OCI-M2 (cell line): ENCODE data around the gene CNTNAP2.

ENCODE experiments used
- DNase-seq: peaks from one replicate; lab custom pipeline; 2025; ENCODE audit not compliant: unreplicated experiment; lab: John Stamatoyannopoulos, UW

Gene CNTNAP2

DNA sequence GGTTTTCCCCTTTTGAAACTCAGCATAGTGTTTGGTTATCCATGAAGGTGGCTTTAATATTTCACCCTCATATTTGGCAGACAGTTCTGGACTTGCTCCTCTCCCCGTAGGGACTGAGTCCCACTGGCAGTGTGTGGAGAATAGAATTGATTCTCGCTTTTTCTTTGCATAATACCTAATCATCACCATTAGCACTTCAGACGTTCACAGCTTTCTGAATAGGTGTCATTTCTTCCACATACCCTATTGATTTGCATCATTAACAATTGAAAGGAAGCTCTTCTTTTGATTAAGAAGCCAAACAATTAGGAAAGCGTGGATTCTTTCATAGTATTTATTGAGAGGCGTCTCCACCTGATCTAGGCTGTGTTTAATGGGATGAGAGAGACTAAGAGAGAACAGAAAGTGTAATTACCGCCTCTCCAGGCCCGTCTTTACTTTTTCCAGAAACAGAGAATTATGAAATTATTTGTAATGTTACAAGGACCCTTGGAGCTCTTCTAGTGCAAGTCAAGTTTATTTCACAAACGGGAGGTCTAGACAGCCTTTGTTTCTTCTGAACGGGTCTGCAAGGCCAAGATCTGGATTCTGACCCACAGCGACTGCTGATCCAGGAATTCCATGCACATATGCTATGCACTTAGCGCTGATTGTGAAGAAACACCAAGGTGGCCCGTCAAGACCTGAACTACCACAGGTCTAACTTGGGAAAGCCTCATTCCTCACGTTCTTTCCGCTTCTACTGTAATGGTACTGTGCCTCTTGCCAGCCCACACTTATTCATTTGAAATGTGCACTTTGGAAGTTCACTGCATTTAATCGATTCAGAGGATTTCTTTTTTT lies 2224.1 kb downstream of the CNTNAP2 start:
- DNase-seq = no peak

DNA sequence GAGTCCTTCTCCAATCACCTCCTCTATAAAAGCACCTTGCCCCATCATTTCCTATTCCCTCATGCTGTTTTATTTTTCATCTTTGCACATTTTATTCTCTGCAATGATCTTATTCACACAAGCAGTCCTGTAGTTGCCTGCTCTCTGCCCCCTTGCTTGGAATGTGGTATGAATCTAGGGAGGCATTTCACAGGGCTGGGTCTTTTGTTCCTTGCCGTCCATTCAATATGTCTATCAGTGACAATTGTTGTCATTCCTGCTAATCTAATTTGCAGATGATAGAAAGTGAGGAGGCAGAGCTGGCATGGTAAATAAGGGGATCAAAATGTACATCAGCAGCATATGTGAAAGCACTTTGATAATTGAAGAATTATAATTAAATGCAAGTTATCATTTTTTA lies 2227.8 kb downstream of the CNTNAP2 start:
- DNase-seq = no peak

GRCh38 chr7:148347981-148348380 lies 2231.4 kb downstream of the CNTNAP2 start:
- no peak for DNase-seq

DNA sequence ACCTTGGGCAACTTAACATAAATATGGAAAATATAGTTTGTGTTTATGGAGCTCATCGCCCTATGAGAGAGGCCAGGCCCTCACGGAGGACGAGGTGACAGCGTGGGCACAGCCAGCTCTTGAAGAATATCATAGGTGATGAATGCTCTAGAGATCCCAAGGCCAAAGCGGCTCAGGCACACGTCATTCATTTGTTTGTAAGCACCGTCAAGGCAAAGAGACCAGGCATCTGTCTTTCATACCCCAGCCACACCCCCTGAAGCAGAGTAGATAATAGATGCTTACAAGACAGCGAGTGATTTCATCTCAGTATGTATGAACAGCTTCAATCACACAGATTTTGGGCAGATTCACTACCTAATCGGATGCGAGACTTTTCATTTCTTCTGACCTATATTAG lies 2231.9 kb downstream of the CNTNAP2 start:
- no peak for DNase-seq

DNA sequence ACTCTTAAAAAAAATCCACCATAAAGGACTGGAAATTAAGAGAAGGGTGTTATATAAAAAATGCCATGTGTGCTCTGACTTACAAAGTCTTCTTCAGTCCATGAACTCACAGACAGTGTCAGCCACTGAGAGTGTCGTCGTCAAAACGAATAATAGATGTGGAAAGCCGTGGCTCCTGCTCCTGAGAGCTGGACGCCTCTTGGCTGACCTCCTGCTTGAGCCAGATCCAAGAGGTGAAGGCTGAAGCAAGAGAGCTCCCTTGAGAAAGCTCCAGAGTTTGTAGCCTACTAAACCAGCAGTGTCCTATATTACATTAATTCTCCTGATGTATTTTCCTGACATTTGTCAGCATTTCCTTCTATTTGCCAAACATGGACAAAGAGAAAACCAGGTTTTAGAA lies 2239.7 kb downstream of the CNTNAP2 start:
- DNase-seq = no peak

DNA sequence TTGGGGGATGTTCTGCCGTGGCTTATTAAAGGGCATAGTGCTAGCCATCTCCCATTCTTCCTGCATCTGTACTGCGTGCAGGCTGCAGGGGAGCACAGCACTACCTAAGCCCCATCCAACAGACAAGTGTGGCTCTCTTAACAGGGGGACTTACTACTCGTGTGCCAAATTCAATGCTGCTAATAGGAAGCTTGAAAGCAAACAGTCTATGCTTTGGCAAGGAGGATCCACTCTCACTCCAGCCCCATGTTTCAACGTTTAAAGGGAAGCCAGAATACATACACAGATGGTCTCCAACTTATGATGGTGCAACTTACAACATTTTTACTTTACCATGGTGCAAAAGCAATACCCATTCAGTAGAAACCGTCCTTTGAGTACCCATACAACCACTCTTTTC lies 2245.9 kb downstream of the CNTNAP2 start:
- DNase-seq = no peak

DNA sequence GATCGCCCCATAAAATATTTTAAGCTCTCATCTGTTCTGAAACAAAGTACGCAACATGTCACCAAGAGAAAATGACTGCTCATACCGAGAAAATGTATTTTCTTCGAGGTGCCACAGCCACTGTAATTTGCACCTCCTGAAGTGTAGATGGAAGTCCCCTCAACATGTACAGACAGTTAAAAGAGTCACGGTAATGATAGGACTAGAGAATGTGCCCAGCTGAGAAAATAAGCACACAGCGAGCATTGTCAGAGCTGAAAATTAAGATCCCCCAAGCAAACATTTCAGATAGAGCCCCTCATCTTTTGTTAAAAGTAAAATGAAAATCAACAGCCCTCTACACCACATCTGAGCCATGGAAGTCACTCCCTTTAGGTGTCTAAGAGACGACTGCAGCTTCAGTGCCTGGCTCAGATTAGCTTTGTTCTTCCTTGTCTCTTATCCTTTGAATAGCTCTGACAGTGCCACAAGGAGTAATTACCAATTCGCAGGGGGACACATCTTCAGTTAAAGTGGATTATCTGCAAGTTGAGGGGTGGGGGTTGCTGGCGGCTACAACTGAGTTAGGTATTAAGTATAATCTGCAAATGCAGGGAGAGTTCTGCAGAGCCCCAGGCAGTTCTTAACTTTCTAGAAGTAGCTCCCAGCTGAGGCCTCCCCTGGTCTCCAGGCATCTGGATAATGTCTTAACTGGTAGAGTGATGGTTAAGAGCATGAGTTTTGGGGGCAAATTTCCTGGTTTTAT lies 2251.3 kb downstream of the CNTNAP2 start:
- no peak for DNase-seq

DNA sequence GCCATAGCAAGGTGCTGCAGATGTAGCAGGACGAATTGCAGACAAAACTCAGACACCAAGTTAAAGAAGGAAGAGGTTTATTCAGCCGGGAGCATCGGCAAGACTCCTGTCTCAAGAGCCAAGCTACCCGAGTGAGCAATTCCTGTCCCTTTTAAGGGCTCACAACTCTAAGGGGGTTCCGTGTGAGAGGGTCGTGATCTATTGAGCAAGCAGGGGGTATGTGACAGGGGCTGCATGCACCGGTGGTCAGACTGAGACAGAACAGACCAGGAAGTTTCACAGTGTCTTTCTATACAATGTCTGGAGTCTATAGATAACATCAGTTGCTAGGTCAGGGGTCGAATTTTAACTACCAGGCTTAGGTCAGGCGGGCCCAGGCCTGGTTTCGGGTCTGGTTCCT lies 2252.0 kb downstream of the CNTNAP2 start:
- no peak for DNase-seq

DNA sequence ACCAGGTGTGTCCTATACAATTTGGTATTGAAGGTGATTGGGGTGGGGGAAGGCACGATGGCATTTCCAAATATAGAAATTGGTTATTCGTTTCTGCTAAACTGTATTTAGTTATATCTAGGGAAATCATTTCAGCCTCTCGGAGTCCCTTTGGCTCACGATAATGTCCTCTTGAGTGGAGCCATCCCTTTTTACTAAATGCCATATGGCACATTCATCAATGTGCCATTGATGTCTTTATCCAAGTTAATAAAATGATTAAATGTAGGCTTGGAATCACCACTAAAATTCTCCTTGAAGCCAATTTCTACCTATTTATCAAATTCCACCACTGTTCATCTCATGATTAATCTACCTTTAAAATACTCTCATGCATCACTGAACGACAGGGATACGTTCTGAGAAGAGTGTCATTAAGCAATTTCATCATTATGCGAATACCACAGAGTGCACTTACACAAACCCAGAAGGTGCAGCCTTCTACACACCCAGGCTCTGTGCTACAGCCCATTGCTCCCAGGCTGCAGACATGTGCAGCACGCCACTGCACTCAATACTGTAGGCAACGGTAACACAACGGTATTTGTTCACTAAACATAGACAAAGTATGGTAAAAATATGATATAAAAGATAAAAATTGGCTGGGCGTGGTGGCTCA lies 2254.8 kb downstream of the CNTNAP2 start:
- DNase-seq = no peak

DNA sequence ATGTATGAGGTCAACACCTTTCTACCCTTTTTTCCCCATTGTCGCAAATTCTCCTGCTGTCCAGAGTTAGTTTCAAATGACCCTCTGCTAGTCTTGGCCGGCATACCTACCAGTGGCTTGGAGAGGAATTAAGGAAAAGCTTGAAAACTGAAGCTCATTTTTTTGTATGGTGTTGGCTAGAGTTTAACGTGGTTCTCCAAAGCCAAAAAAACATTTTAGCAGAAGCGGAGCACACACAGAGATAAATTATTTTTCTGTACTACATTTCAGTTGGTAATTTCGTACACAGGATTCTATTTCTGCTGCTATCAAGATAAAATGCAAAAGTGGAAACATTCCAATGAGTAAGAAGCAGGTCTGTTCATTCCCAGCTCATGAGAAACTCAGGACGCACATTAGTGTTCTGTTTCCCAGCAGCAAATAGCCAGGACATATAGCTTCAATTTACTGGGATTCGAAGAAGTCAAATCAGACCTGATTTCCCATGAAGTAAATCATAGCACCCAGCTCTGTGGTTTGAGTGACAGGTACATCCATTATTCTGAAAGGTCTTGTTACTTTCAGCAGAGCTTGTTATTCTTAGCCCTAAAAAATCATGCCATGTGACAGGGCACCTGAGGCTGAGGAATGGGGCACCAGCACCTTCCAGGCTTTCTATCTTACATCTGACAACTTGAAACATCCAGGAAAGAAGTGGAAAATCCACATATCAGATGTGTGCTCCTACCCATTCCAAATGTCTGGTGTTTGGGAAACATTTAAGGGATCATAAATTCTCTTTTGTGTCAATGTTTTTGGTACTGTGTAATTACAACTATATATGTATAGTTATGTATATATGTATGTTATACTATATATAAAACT lies 2258.0 kb downstream of the CNTNAP2 start:
- DNase-seq = no peak

- no peak for DNase-seq
Measured at GRCh38 chr7:148379677-148380076, 2263.1 kb downstream of the CNTNAP2 start.

GRCh38 chr7:148380596-148381419 lies 2264.2 kb downstream of the CNTNAP2 start:
- no peak for DNase-seq

- no peak for DNase-seq
Measured at GRCh38 chr7:148382596-148382995, 2266.0 kb downstream of the CNTNAP2 start.

GRCh38 chr7:148383651-148384050 lies 2267.1 kb downstream of the CNTNAP2 start:
- no peak for DNase-seq

GRCh38 chr7:148385009-148385682 lies 2268.5 kb downstream of the CNTNAP2 start:
- DNase-seq = no peak

GRCh38 chr7:148390381-148390780 lies 2273.8 kb downstream of the CNTNAP2 start:
- DNase-seq = no peak

- no peak for DNase-seq
Measured at GRCh38 chr7:148391591-148391990, 2275.0 kb downstream of the CNTNAP2 start.

DNA sequence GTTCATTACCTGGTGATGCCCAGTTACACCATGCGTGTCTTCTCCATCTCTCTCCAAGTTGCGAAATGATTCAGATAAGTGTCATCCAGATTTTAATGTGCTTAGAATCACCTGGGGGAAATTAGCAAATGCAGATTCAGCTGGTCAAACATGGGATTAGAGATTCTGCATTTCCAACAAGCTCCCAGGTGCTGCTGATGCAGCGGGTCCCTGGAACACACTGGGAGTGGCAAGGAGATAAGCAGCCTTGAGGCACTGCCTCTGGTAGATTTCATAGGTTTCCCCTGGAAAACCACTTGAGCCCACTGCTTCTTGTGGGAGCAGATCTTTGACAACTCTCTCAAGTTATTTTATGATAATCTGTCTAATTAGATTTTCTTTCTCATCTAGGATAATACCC lies 2278.0 kb downstream of the CNTNAP2 start:
- no peak for DNase-seq

DNA sequence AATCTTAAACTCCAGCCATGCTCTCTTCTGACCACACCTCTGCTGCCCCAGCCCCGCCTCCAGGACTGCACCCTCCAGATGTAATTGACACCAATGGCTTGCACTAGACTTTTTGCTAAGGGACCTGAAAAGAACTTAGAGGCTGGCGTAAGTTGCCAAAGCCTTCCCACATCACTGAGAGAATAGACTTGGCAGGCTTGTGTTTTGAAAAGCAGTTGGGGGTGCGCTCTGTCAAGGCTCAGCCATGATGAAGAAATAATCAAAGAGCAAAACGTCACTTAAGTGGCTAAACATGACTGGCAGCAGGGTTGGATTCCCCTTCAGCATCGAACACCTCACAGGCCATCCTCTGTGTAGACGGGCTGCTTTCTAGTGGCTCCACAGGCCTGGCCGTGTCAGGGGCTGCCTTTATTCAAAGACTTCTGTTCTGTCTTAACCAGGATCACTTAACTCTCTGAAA lies 2278.8 kb downstream of the CNTNAP2 start:
- DNase-seq = no peak
